RWPE2 (cell line): Measurements from ENCODE around the gene STAM2.

Experiments
- ATAC-seq: fragments of 200-7000 bp; cut with Tn5 transposase; 3 replicates; pipeline ENCODE4 v1.9.1; 2021; ENCODE audit warnings: low read depth
- DNase-seq: peaks from one replicate; pipeline ENCODE4 v3.0.0-alpha.2; 2020; ENCODE audit warnings: low spot score
- H3K27ac ChIP-seq: fragments of 450-650 bp; 2 replicates; pipeline ENCODE4 v1.5.1; 2017; ENCODE audit warnings: mild to moderate bottlenecking; ENCODE audit not compliant: poor library complexity, severe bottlenecking
- H3K27me3 ChIP-seq: fragments of 250-450 bp; sonication (Bioruptor Pico); 2 replicates; pipeline ENCODE4 v1.5.1; 2021; ENCODE audit warnings: mild to moderate bottlenecking, moderate library complexity; ENCODE audit not compliant: insufficient read depth, poor library complexity, severe bottlenecking
- H3K36me3 ChIP-seq: fragments of 250-450 bp; sonication (Bioruptor Pico); 2 replicates; pipeline ENCODE4 v1.5.1; 2020; ENCODE audit warnings: low read depth, mild to moderate bottlenecking, moderate library complexity
- H3K4me1 ChIP-seq: fragments of 250-450 bp; sonication (Bioruptor Pico); 2 replicates; pipeline ENCODE4 v1.5.1; 2021; ENCODE audit warnings: mild to moderate bottlenecking, moderate library complexity; ENCODE audit not compliant: insufficient read depth, poor library complexity, severe bottlenecking
- H3K4me3 ChIP-seq: fragments of 250-450 bp; sonication (Bioruptor Pico); 2 replicates; pipeline ENCODE4 v1.5.1; 2021; ENCODE audit warnings: mild to moderate bottlenecking, moderate library complexity; ENCODE audit not compliant: severe bottlenecking
- H3K9me3 ChIP-seq: fragments of 250-450 bp; sonication (Bioruptor Pico); 2 replicates; pipeline ENCODE4 v1.5.1; 2021; ENCODE audit warnings: mild to moderate bottlenecking, moderate library complexity; ENCODE audit not compliant: severe bottlenecking
- TF ChIP-seq, protein P1 (sequence below): fragments of 450-650 bp; IDR thresholded peaks from one replicate; pipeline ENCODE4 v1.5.1; 2017; ENCODE audit warnings: mild to moderate bottlenecking, moderate library complexity; ENCODE audit not compliant: poor library complexity, severe bottlenecking

Gene STAM2

DNA sequence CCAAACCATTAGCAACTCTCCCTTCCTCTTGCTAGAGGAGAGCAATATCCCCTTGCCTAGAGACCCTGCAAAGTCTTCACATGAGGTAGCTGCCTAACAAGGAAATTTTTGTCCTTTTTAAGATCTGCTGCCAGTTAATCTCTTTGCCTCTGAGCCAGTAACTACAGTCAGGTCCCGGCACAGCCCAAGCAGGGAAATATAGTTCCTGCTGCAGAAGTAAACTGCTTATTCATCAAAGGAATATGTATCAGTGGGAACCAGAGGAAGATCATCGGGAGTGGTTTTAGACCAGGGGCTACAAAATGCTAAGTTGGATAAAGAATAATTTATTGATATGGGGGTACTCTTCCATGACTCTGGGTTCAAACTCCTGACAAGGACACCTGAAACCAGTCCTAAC, 107.3 kb downstream of the STAM2 start:
- H3K9me3 ChIP-seq, result no peaks in the 10 kb centered on the region
- DNase-seq, result no peak
- no peaks in the 10 kb centered on the region for H3K27me3 ChIP-seq
- H3K36me3 ChIP-seq, result no peaks in the 10 kb centered on the region
- TF ChIP-seq, protein P1, sequence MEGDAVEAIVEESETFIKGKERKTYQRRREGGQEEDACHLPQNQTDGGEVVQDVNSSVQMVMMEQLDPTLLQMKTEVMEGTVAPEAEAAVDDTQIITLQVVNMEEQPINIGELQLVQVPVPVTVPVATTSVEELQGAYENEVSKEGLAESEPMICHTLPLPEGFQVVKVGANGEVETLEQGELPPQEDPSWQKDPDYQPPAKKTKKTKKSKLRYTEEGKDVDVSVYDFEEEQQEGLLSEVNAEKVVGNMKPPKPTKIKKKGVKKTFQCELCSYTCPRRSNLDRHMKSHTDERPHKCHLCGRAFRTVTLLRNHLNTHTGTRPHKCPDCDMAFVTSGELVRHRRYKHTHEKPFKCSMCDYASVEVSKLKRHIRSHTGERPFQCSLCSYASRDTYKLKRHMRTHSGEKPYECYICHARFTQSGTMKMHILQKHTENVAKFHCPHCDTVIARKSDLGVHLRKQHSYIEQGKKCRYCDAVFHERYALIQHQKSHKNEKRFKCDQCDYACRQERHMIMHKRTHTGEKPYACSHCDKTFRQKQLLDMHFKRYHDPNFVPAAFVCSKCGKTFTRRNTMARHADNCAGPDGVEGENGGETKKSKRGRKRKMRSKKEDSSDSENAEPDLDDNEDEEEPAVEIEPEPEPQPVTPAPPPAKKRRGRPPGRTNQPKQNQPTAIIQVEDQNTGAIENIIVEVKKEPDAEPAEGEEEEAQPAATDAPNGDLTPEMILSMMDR, result no peak
- no peak overlapping the region for H3K27ac ChIP-seq
- no peak for ATAC-seq
- H3K4me3 ChIP-seq, result no peak overlapping the region
- no peaks in the 10 kb centered on the region for H3K4me1 ChIP-seq

- no peak overlapping the region for H3K27ac ChIP-seq
- no peaks in the 10 kb centered on the region for H3K27me3 ChIP-seq
- DNase-seq (no peak), ATAC-seq (peak; percentile 36; the same call in 1 of the 3 replicates)
- H3K4me3 ChIP-seq, result no peak overlapping the region
- H3K36me3 ChIP-seq, result no peaks in the 10 kb centered on the region
- H3K9me3 ChIP-seq, result no peaks in the 10 kb centered on the region
- TF ChIP-seq, protein P1, result no peak
- no peaks in the 10 kb centered on the region for H3K4me1 ChIP-seq
Measured at GRCh38 chr2:152067823-152068222, 107.7 kb downstream of the STAM2 start.
